Activated gamma-delta T cell (primary cell): Measurements from ENCODE around the gene CAPN12.

Experiments used
- DNase-seq: peaks from one replicate; lab custom pipeline; 2025; lab: John Stamatoyannopoulos, UW

Gene CAPN12

GRCh38 chr19:38726284-38726673 is 18.0 kb downstream of the CAPN12 start:
- no peak for DNase-seq

- no peak for DNase-seq
These were observed 18.6 kb downstream of the CAPN12 start for GRCh38 chr19:38725469-38726283.

- no peak for DNase-seq
These were observed 20.1 kb downstream of the CAPN12 start for GRCh38 chr19:38723990-38724854.

GRCh38 chr19:38723606-38723965 is 20.7 kb downstream of the CAPN12 start:
- no peak for DNase-seq

- DNase-seq = no peak
These were observed 21.2 kb downstream of the CAPN12 start for GRCh38 chr19:38722947-38723605.

GRCh38 chr19:38721979-38722773 is 22.1 kb downstream of the CAPN12 start:
- DNase-seq = no peak

- DNase-seq = no peak
These were observed 22.8 kb downstream of the CAPN12 start for GRCh38 chr19:38721496-38721895.

- no peak for DNase-seq
These were observed 23.6 kb downstream of the CAPN12 start for GRCh38 chr19:38720559-38721236.

- DNase-seq = no peak
These were observed 24.3 kb downstream of the CAPN12 start for GRCh38 chr19:38719761-38720558.

- no peak for DNase-seq
These were observed 25.3 kb downstream of the CAPN12 start for GRCh38 chr19:38718747-38719543.

- DNase-seq = no peak
These were observed 26.4 kb downstream of the CAPN12 start for GRCh38 chr19:38717855-38718254.

- DNase-seq = no peak
These were observed 27.2 kb downstream of the CAPN12 start for GRCh38 chr19:38717051-38717450.

GRCh38 chr19:38715555-38715954 is 28.7 kb downstream of the CAPN12 start:
- no peak for DNase-seq

GRCh38 chr19:38714354-38714778 is 29.9 kb downstream of the CAPN12 start:
- DNase-seq = no peak

- no peak for DNase-seq
These were observed 30.4 kb downstream of the CAPN12 start for GRCh38 chr19:38713865-38714264.

- DNase-seq = no peak
These were observed 31.0 kb downstream of the CAPN12 start for GRCh38 chr19:38713227-38713649.

GRCh38 chr19:38712161-38712748 is 32.0 kb downstream of the CAPN12 start:
- no peak for DNase-seq

GRCh38 chr19:38711726-38712153 is 32.5 kb downstream of the CAPN12 start:
- DNase-seq = no peak
